H1 (cell line): Measurements from ENCODE around the gene ING5.

Experiments
- ATF3 ChIP-seq: IDR thresholded peaks from 2 replicates; pipeline ENCODE4 v1.6.1; 2011; ENCODE audit warnings: low read depth, mild to moderate bottlenecking, low read length; ENCODE audit not compliant: insufficient read depth
- CBX8 ChIP-seq: fragments of 300-800, 300-1000 bp; sonication (generic); IDR thresholded peaks from 2 replicates; pipeline ENCODE4 v1.7.1; 2016; ENCODE audit warnings: low read depth, low read length, borderline replicate concordance
- CHD1 ChIP-seq: IDR thresholded peaks from 2 replicates; pipeline ENCODE4 v1.6.1; 2012; ENCODE audit warnings: low read depth, low read length, improper control_type of control experiment
- CTCF ChIP-seq, 3 experiments: IDR thresholded peaks; 1 replicate in 2 of 3; 2 replicates in 1 of 3; pipeline versions ENCODE4 v1.5.1 to v1.6.1; 2011; ENCODE audit warnings: low read length in 3 of 3, mild to moderate bottlenecking in 3 of 3, inconsistent platforms in 2 of 3, low read depth in 1 of 3, moderate library complexity in 1 of 3; ENCODE audit not compliant: insufficient read depth in 1 of 3; ENCODE audit errors: control extremely low read depth in 1 of 3
- EZH2 ChIP-seq: fragments of 200-600 bp; sonication (generic); IDR thresholded peaks from 2 replicates; pipeline ENCODE4 v1.7.1; 2012; ENCODE audit warnings: low read depth, mild to moderate bottlenecking, moderate library complexity, low read length, inconsistent platforms; ENCODE audit not compliant: severe bottlenecking
- GABPA ChIP-seq: IDR thresholded peaks from 2 replicates; pipeline ENCODE4 v1.6.1; 2011; ENCODE audit warnings: mild to moderate bottlenecking, low read length, moderate library complexity, borderline replicate concordance; ENCODE audit not compliant: insufficient read depth
- POLR2A ChIP-seq, 2 experiments: IDR thresholded peaks; 1 replicate in 1 of 2; 2 replicates in 1 of 2; pipeline ENCODE4 v1.6.1; 2011; ENCODE audit warnings: low read depth in 2 of 2, low read length in 2 of 2, mild to moderate bottlenecking in 2 of 2; ENCODE audit errors: control extremely low read depth in 1 of 2
- POLR2AphosphoS5 ChIP-seq: IDR thresholded peaks from 2 replicates; pipeline ENCODE4 v1.6.1; 2011; ENCODE audit warnings: low read depth, low read length
- RFX5 ChIP-seq: IDR thresholded peaks from 2 replicates; pipeline ENCODE4 v1.6.1; 2011; ENCODE audit warnings: low read depth, low read length, improper control_type of control experiment, borderline replicate concordance
- TBP ChIP-seq: IDR thresholded peaks from 2 replicates; pipeline ENCODE4 v1.6.1; 2011; ENCODE audit warnings: low read depth, low read length, improper control_type of control experiment
- ZNF274 ChIP-seq: IDR thresholded peaks from 2 replicates; pipeline ENCODE4 v1.7.0; 2012; ENCODE audit warnings: low read length, borderline replicate concordance; ENCODE audit errors: extremely low read depth

- TF ChIP-seq RFX5 (no peak), EZH2 (no peak), CTCF (IDR thresholded peaks at IDR 0.05; ENCODE audit: control extremely low read depth in 1 of 3, insufficient read depth in 1 of 3, low read depth in 1 of 3, low read length in 3 of 3) (no peak), ZNF274 (no peak), POLR2AphosphoS5 (no peak), CBX8 (no peak), ATF3 (no peak), POLR2A (IDR thresholded peaks at IDR 0.05; ENCODE audit: control extremely low read depth in 1 of 2, low read depth in 2 of 2, low read length in 2 of 2) (no peak), GABPA (no peak), TBP (no peak), CHD1 (no peak)
Observed at GRCh38 chr2:241671457-241672240, 30.2 kb upstream of the ING5 start.
